GM23338 (cell line): ENCODE results near the gene TBX6. TPM values are rescaled to one million over a fixed set of nuclear protein-coding genes. Genes with fewer than 3 reads are reported as not detected.

Experiments
- ATAC-seq: fragments of 200-7000 bp; cut with Tn5 transposase; 3 replicates; pipeline ENCODE4 v1.9.1; 2020
- DNase-seq: peaks from one replicate; pipeline ENCODE4 v3.0.0-alpha.2; 2015; ENCODE audit warnings: low spot score
- H2AFZ ChIP-seq: fragments of 200-600 bp; sonication (generic); 2 replicates; pipeline ENCODE4 v1.8.0; 2016; ENCODE audit warnings: antibody characterized with exemption, mild to moderate bottlenecking, moderate library complexity
- H3F3A ChIP-seq: fragments of 200-600 bp; sonication (generic); replicated peaks from 2 replicates; pipeline ENCODE4 v1.8.0; 2017; ENCODE audit warnings: antibody characterized with exemption, mixed run types, low read depth
- H3K27ac ChIP-seq: fragments of 200-600 bp; sonication (generic); 2 replicates; pipeline ENCODE4 v1.6.1; 2016; ENCODE audit warnings: low read depth
- H3K27me3 ChIP-seq: fragments of 200-600 bp; sonication (generic); 2 replicates; pipeline ENCODE4 v1.8.0; 2016; ENCODE audit warnings: mild to moderate bottlenecking, mixed run types, moderate library complexity; ENCODE audit not compliant: insufficient read depth
- H3K36me3 ChIP-seq: fragments of 200-600 bp; sonication (generic); 2 replicates; pipeline ENCODE4 v1.8.0; 2016; ENCODE audit warnings: mild to moderate bottlenecking; ENCODE audit not compliant: insufficient read depth
- H3K4me1 ChIP-seq: fragments of 200-600 bp; sonication (generic); 2 replicates; pipeline ENCODE4 v1.8.0; 2016; ENCODE audit warnings: mild to moderate bottlenecking, moderate library complexity; ENCODE audit not compliant: insufficient read depth
- H3K4me2 ChIP-seq: fragments of 200-600 bp; sonication (generic); 2 replicates; pipeline ENCODE4 v1.7.1; 2017; ENCODE audit warnings: mixed run types
- H3K4me3 ChIP-seq: fragments of 200-600 bp; sonication (generic); 2 replicates; pipeline ENCODE4 v1.6.1; 2016; ENCODE audit warnings: mixed run types
- H3K79me2 ChIP-seq: fragments of 200-600 bp; sonication (generic); replicated peaks from 2 replicates; pipeline ENCODE4 v1.8.0; 2017; ENCODE audit warnings: mild to moderate bottlenecking; ENCODE audit not compliant: insufficient read depth
- H3K9me2 ChIP-seq: fragments of 200-600 bp; sonication (generic); 2 replicates; pipeline ENCODE4 v1.8.0; 2017; ENCODE audit not compliant: insufficient read depth
- H4K20me1 ChIP-seq: fragments of 200-600 bp; sonication (generic); replicated peaks from 2 replicates; pipeline ENCODE4 v1.8.0; 2017; ENCODE audit warnings: mild to moderate bottlenecking; ENCODE audit not compliant: insufficient read depth
- H3K27ac Mint-ChIP-seq: 2 replicates; pipeline ENCODE4 v1.8.0; 2020; ENCODE audit warnings: inconsistent platforms, mild to moderate bottlenecking, moderate library complexity, mixed read lengths
- H3K27me3 Mint-ChIP-seq: 3 replicates; pipeline ENCODE4 v1.8.0; 2022; ENCODE audit warnings: low read depth, mild to moderate bottlenecking, moderate library complexity, mixed read lengths, inconsistent platforms; ENCODE audit not compliant: insufficient read depth, poor library complexity
- H3K36me3 Mint-ChIP-seq: 3 replicates; pipeline ENCODE4 v1.8.0; 2021; ENCODE audit warnings: low read depth, mild to moderate bottlenecking, inconsistent platforms, moderate library complexity, mixed read lengths
- H3K4me1 Mint-ChIP-seq: 3 replicates; pipeline ENCODE4 v1.8.0; 2020; ENCODE audit warnings: mild to moderate bottlenecking, inconsistent platforms, mixed read lengths
- H3K4me3 Mint-ChIP-seq: 3 replicates; pipeline ENCODE4 v1.8.0; 2021; ENCODE audit warnings: moderate library complexity, mild to moderate bottlenecking, inconsistent platforms, mixed read lengths
- H3K9me3 Mint-ChIP-seq: 3 replicates; pipeline ENCODE4 v1.8.0; 2020; ENCODE audit warnings: moderate library complexity, mild to moderate bottlenecking, inconsistent platforms, mixed read lengths
- CREB1 ChIP-seq: fragments of 250-450 bp; sonication (Bioruptor Pico); IDR thresholded peaks from 2 replicates; pipeline ENCODE4 v1.5.0; 2020; ENCODE audit warnings: low read depth, mild to moderate bottlenecking, moderate library complexity
- CTCF ChIP-seq, 2 experiments: fragments of 200-600 bp in 1 of 2; sonication (generic) in 1 of 2; conservative IDR thresholded peaks; 2 replicates each; pipeline versions ENCODE4 v1.5.1 to v1.6.1; 2016 to 2017; ENCODE audit warnings: antibody characterized with exemption in 2 of 2, low read depth in 2 of 2, mild to moderate bottlenecking in 2 of 2, moderate library complexity in 1 of 2
- ETS1 ChIP-seq: IDR thresholded peaks from 2 replicates; pipeline ENCODE4 v1.6.1; 2016; ENCODE audit warnings: antibody characterized with exemption
- EZH2 ChIP-seq: fragments of 200-600 bp; sonication (generic); IDR thresholded peaks from one replicate; pipeline ENCODE4 v1.8.0; 2017; ENCODE audit warnings: antibody characterized with exemption, mild to moderate bottlenecking, low read depth; ENCODE audit not compliant: unreplicated experiment
- EZH2phosphoT487 ChIP-seq: fragments of 200-600 bp; sonication (generic); IDR thresholded peaks from one replicate; pipeline ENCODE4 v1.8.1; 2018; ENCODE audit warnings: antibody characterized with exemption; ENCODE audit not compliant: unreplicated experiment
- POLR2AphosphoS5 ChIP-seq: IDR thresholded peaks from 2 replicates; pipeline ENCODE4 v1.6.1; 2016; ENCODE audit warnings: antibody characterized with exemption, low read depth
- STAT1 ChIP-seq: IDR thresholded peaks from one replicate; pipeline ENCODE4 v1.6.1; 2016; ENCODE audit warnings: antibody characterized with exemption; ENCODE audit not compliant: unreplicated experiment
- ZNF114 ChIP-seq: fragments of 250-450 bp; sonication (Bioruptor Pico); IDR thresholded peaks from 2 replicates; pipeline ENCODE4 v1.5.0; 2020; ENCODE audit warnings: mild to moderate bottlenecking, moderate library complexity
- polyA plus RNA-seq: library from polyadenylated mRNA; unstranded; fragments of >200 nt; fragmentation: Nextera tagmentation; extraction: Ambion mirVana; gene quantifications from 2 replicates; pipeline ENCODE4 v1.2.1, GENCODE V29; 2016
- total RNA-seq: library from RNA; depleted of rRNA; stranded (reverse); fragments of >200 nt; shearing (Covaris generic); gene quantifications from 2 replicates; pipeline ENCODE4 v1.2.3, GENCODE V29; 2014

The TBX6 gene
- total and polyA plus RNA-seq, 2 experiments from 2014 or later, result 1.1 to 2.4 TPM

GRCh38 chr16:30068750-30069610 lies 22.7 kb downstream of the TBX6 start:
- peak; percentile 46 for TF ChIP-seq CTCF (conservative IDR thresholded peaks at IDR 0.05; ENCODE audit: low read depth in 2 of 2)
- no peak for TF ChIP-seq EZH2
- Mint-ChIP-seq H3K4me1 (peaks cover 13% of the 10 kb centered on the region), H3K4me3 (peak overlapping the region; percentile 47; the same call in 2 of the 3 replicates), H3K27ac (peak overlapping the region; percentile 66; the same call in 1 of the 2 replicates), H3K9me3 (no peaks in the 10 kb centered on the region), H3K36me3 (peaks cover 69% of the 10 kb centered on the region), H3K27me3 (peaks cover 23% of the 10 kb centered on the region)
- H3K79me2 ChIP-seq, result peaks cover 36% of the 10 kb centered on the region
- peaks cover 33% of the 10 kb centered on the region for H3K36me3 ChIP-seq
- H3K4me2 ChIP-seq, result no peak overlapping the region
- no peak overlapping the region for H2AFZ ChIP-seq
- H3K27me3 ChIP-seq, result no peaks in the 10 kb centered on the region
- DNase-seq (peak; percentile 57), ATAC-seq (no peak)
- no peaks in the 10 kb centered on the region for H3K9me2 ChIP-seq
- H3F3A ChIP-seq, result peaks cover 67% of the 10 kb centered on the region
- H3K4me3 ChIP-seq, result no peak overlapping the region
- H3K27ac ChIP-seq, result no peak overlapping the region; the same call in 1 of the 2 replicates
- peaks cover 42% of the 10 kb centered on the region for H4K20me1 ChIP-seq
- H3K4me1 ChIP-seq, result peaks cover 4% of the 10 kb centered on the region; the same call in 1 of the 2 replicates

GRCh38 chr16:30068333-30068732 lies 23.4 kb downstream of the TBX6 start:
- ATAC-seq (no peak), DNase-seq (no peak)
- H3K9me3 Mint-ChIP-seq, result no peaks in the 10 kb centered on the region
- H3K27ac ChIP-seq, result no peak overlapping the region; the same call in 1 of the 2 replicates
- no peaks in the 10 kb centered on the region for H3K27me3 ChIP-seq
- H2AFZ ChIP-seq, result no peak overlapping the region
- H3K27me3 Mint-ChIP-seq, result peaks cover 23% of the 10 kb centered on the region
- peaks cover 42% of the 10 kb centered on the region for H4K20me1 ChIP-seq
- H3K4me3 ChIP-seq, result no peak overlapping the region
- no peak overlapping the region for H3K27ac Mint-ChIP-seq
- H3K36me3 ChIP-seq, result peaks cover 33% of the 10 kb centered on the region
- peaks cover 69% of the 10 kb centered on the region for H3F3A ChIP-seq
- H3K79me2 ChIP-seq, result peaks cover 36% of the 10 kb centered on the region
- no peaks in the 10 kb centered on the region for H3K9me2 ChIP-seq
- H3K4me2 ChIP-seq, result no peak overlapping the region
- H3K4me1 ChIP-seq, result peaks cover 7% of the 10 kb centered on the region
- H3K36me3 Mint-ChIP-seq, result peaks cover 67% of the 10 kb centered on the region
- H3K4me1 Mint-ChIP-seq, result peaks cover 18% of the 10 kb centered on the region
- H3K4me3 Mint-ChIP-seq, result peak overlapping the region; percentile 47; the same call in 2 of the 3 replicates
- TF ChIP-seq POLR2AphosphoS5, result no peak
- TF ChIP-seq STAT1, result no peak
- TF ChIP-seq ZNF114 (CRISPR knock-in tag), result no peak
- no peak for TF ChIP-seq ETS1
- no peak for TF ChIP-seq CREB1 (CRISPR knock-in tag)
- no peak for TF ChIP-seq EZH2phosphoT487
- no peak for TF ChIP-seq CTCF (conservative IDR thresholded peaks at IDR 0.05; ENCODE audit: low read depth in 2 of 2)
